Suppressor macrophage treated with lipopolysaccharide for 4 hours (primary cell): ENCODE measurements around the gene NPC1L1.
A peak's percentile ranks its signal among the peaks of the same experiment; 100 is the strongest.

ENCODE experiments used
- DNase-seq: peaks from one replicate; pipeline ENCODE4 v3.0.0-alpha.2; 2020

NPC1L1 gene

GRCh38 chr7:44541028-44541869 is at the start of gene NPC1L1:
Gene NPC1L1 (minus strand): TSS chr7:44541330. CDS start chr7:44541259, 71 bp downstream.
- no peak for DNase-seq

- no peak for DNase-seq
Observed at GRCh38 chr7:44590910-44591309, 49.8 kb upstream of the NPC1L1 start.

GRCh38 chr7:44587843-44588711 is 46.9 kb upstream of the NPC1L1 start:
- peak; percentile 73 for DNase-seq

- DNase-seq, result no peak
Observed at GRCh38 chr7:44583146-44583865, 42.2 kb upstream of the NPC1L1 start.

- peak; percentile 99 for DNase-seq
Observed at GRCh38 chr7:44581879-44582603, 40.9 kb upstream of the NPC1L1 start, which contains the start of gene TMED4. Gene TMED4 (minus strand): TSS chr7:44582231. CDS start chr7:44582206, 25 bp downstream.

GRCh38 chr7:44580945-44581878 is 40.1 kb upstream of the NPC1L1 start:
- DNase-seq, result peak; percentile 16

- no peak for DNase-seq
Observed at GRCh38 chr7:44576228-44576627, 35.1 kb upstream of the NPC1L1 start.

GRCh38 chr7:44575054-44575453 is 33.9 kb upstream of the NPC1L1 start:
- DNase-seq, result no peak

- DNase-seq, result peak; percentile 13
Observed at GRCh38 chr7:44574287-44574872, 33.2 kb upstream of the NPC1L1 start.

- DNase-seq, result peak; percentile 98
Observed at GRCh38 chr7:44573464-44574286, 32.5 kb upstream of the NPC1L1 start, which contains the start of gene DDX56. Gene DDX56 (minus strand): TSS chr7:44573908. CDS start chr7:44573895, 13 bp downstream.

GRCh38 chr7:44572771-44573170 is 31.6 kb upstream of the NPC1L1 start:
- no peak for DNase-seq

GRCh38 chr7:44569959-44570358 is 28.8 kb upstream of the NPC1L1 start:
- no peak for DNase-seq

- no peak for DNase-seq
Observed at GRCh38 chr7:44568771-44569560, 27.8 kb upstream of the NPC1L1 start.

- no peak for DNase-seq
Observed at GRCh38 chr7:44567884-44568283, 26.8 kb upstream of the NPC1L1 start.

- DNase-seq, result no peak
Observed at GRCh38 chr7:44566680-44567079, 25.6 kb upstream of the NPC1L1 start.

GRCh38 chr7:44565795-44566559 is 24.8 kb upstream of the NPC1L1 start:
- no peak for DNase-seq

- peak; percentile 65 for DNase-seq
Observed at GRCh38 chr7:44565097-44565794, 24.1 kb upstream of the NPC1L1 start.
